SK-N-SH (cell line): ENCODE measurements around the gene DNAJC15.

Experiments used
- EZH2phosphoT487 ChIP-seq: fragments of 200-600 bp; sonication (generic); IDR thresholded peaks from 2 replicates; pipeline ENCODE4 v1.6.1; 2017; ENCODE audit warnings: low read depth, mixed run types, mild to moderate bottlenecking, antibody characterized with exemption, moderate library complexity, borderline replicate concordance
- TAF1 ChIP-seq: IDR thresholded peaks from 2 replicates; pipeline ENCODE4 v1.6.1; 2012; ENCODE audit warnings: low read depth, mild to moderate bottlenecking, low read length, moderate library complexity, borderline replicate concordance
- TF ChIP-seq, protein P1 (sequence below): fragments of 200-600 bp; sonication (generic); IDR thresholded peaks from 2 replicates; pipeline ENCODE4 v1.6.1; 2017; ENCODE audit warnings: antibody characterized with exemption, mild to moderate bottlenecking, moderate library complexity
- TF ChIP-seq, protein P2 (sequence below): IDR thresholded peaks from 2 replicates; pipeline ENCODE4 v1.6.1; 2012; ENCODE audit warnings: mild to moderate bottlenecking, low read depth, low read length, moderate library complexity

DNA sequence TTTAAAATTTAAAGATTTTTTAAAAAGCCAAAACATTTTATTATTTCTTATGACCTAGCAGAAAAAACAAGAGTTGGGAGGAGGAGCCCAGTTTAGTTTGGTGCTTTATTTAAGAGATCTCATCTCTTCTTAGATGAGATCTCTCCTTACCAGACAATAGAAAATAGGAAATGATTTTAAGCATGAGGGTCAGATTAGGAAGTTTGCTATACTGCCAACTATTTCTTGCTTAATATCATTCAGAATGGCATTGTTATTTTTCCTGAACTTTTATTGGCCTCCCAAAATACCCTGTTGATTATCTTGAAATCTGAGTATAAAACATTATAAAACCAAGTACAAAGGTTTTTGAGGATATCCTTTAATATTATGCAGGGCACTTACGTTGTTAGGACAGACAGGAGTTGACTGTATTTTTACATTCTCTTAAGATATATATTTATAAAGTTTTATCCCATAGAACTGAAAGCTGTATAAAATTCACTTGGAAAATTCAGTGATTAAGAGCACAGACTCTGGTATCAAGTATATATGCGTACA lies 56.1 kb downstream of the DNAJC15 start:
- TF ChIP-seq, protein P1, sequence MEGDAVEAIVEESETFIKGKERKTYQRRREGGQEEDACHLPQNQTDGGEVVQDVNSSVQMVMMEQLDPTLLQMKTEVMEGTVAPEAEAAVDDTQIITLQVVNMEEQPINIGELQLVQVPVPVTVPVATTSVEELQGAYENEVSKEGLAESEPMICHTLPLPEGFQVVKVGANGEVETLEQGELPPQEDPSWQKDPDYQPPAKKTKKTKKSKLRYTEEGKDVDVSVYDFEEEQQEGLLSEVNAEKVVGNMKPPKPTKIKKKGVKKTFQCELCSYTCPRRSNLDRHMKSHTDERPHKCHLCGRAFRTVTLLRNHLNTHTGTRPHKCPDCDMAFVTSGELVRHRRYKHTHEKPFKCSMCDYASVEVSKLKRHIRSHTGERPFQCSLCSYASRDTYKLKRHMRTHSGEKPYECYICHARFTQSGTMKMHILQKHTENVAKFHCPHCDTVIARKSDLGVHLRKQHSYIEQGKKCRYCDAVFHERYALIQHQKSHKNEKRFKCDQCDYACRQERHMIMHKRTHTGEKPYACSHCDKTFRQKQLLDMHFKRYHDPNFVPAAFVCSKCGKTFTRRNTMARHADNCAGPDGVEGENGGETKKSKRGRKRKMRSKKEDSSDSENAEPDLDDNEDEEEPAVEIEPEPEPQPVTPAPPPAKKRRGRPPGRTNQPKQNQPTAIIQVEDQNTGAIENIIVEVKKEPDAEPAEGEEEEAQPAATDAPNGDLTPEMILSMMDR, result no peak
- TF ChIP-seq EZH2phosphoT487 (no peak), TAF1 (no peak)
- TF ChIP-seq, protein P2, sequence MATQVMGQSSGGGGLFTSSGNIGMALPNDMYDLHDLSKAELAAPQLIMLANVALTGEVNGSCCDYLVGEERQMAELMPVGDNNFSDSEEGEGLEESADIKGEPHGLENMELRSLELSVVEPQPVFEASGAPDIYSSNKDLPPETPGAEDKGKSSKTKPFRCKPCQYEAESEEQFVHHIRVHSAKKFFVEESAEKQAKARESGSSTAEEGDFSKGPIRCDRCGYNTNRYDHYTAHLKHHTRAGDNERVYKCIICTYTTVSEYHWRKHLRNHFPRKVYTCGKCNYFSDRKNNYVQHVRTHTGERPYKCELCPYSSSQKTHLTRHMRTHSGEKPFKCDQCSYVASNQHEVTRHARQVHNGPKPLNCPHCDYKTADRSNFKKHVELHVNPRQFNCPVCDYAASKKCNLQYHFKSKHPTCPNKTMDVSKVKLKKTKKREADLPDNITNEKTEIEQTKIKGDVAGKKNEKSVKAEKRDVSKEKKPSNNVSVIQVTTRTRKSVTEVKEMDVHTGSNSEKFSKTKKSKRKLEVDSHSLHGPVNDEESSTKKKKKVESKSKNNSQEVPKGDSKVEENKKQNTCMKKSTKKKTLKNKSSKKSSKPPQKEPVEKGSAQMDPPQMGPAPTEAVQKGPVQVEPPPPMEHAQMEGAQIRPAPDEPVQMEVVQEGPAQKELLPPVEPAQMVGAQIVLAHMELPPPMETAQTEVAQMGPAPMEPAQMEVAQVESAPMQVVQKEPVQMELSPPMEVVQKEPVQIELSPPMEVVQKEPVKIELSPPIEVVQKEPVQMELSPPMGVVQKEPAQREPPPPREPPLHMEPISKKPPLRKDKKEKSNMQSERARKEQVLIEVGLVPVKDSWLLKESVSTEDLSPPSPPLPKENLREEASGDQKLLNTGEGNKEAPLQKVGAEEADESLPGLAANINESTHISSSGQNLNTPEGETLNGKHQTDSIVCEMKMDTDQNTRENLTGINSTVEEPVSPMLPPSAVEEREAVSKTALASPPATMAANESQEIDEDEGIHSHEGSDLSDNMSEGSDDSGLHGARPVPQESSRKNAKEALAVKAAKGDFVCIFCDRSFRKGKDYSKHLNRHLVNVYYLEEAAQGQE, result no peak
